ENCODE data around the gene WNT7B.

WNT7B gene

GRCh38 chr22:46012881-46013281 lies 35.9 kb upstream of the WNT7B start:
- H2AFZ ChIP-seq (ENCODE audit: low read length) = peak overlapping the region; percentile 89
- H4K91ac ChIP-seq (ENCODE audit: low read depth, low read length, poor library complexity) = no peak overlapping the region
- H4K8ac ChIP-seq (ENCODE audit: low read depth, low read length) = no peak overlapping the region
- H3K23ac ChIP-seq (ENCODE audit: low read depth, low read length, poor library complexity) = peak overlapping the region; percentile 80
- H3K18ac ChIP-seq (ENCODE audit: low read length) = peak overlapping the region; percentile 74
- H3K9ac ChIP-seq (ENCODE audit: low read depth, low read length, poor library complexity) = no peak overlapping the region
- DNase-seq (ENCODE audit: low spot score) = no peak
- H3K36me3 ChIP-seq (replicated peaks in 1 of 2; ENCODE audit: control insufficient read depth in 2 of 2, insufficient read depth in 2 of 2, low read length in 2 of 2) = no peaks in the 10 kb centered on the region
- H3K27me3 ChIP-seq (ENCODE audit: control insufficient read depth in 3 of 3, insufficient read depth in 3 of 3, low read depth in 1 of 3, low read length in 3 of 3) = peaks cover 0 to 60% (median 12%) of the 10 kb centered on the region in 3 experiments
- no peak overlapping the region for H3K27ac ChIP-seq (replicated peaks; ENCODE audit: low read length)
- no peak overlapping the region for H2BK15ac ChIP-seq (ENCODE audit: low read length)
- H3K4ac ChIP-seq (ENCODE audit: low read length) = no peak overlapping the region
- no peaks in the 10 kb centered on the region for H3K79me1 ChIP-seq (ENCODE audit: low read depth, low read length)
- H2AK5ac ChIP-seq (ENCODE audit: low read depth, low read length) = peak overlapping the region; percentile 99
- H3K4me1 ChIP-seq (ENCODE audit: control insufficient read depth in 2 of 2, insufficient read depth in 1 of 2, low read depth in 1 of 2, low read length in 2 of 2) = peaks cover 2 to 4% of the 10 kb centered on the region in 2 donors
- H2BK5ac ChIP-seq (ENCODE audit: low read length) = no peak overlapping the region
- peak overlapping the region; percentile 11 for H3K4me2 ChIP-seq (ENCODE audit: insufficient read depth, low read length, poor library complexity, severe bottlenecking)
- peaks cover 0 to 5% of the 10 kb centered on the region in 2 donors for H3K9me3 ChIP-seq (replicated peaks in 1 of 2; ENCODE audit: control insufficient read depth in 2 of 2, insufficient read depth in 1 of 2, low read depth in 1 of 2, low read length in 2 of 2)
- H2BK12ac ChIP-seq (ENCODE audit: low read length) = no peak overlapping the region
- H3K14ac ChIP-seq (ENCODE audit: low read length) = peak overlapping the region; percentile 86
- no CpG with 5 or more reads among the region's 11 CpGs for WGBS, 2 donors (ENCODE audit: extremely low coverage in 2 of 2, insufficient read length in 2 of 2, insufficient replicate concordance in 1 of 2)
- peak overlapping the region in 1 of 2 donors; percentile 11 for H3K4me3 ChIP-seq (ENCODE audit: low read length in 2 of 2)
- no peak overlapping the region for H2BK120ac ChIP-seq (ENCODE audit: low read depth, low read length)

- no peak overlapping the region for H2BK120ac ChIP-seq (ENCODE audit: low read depth, low read length)
- no peaks in the 10 kb centered on the region for H3K79me1 ChIP-seq (ENCODE audit: low read depth, low read length)
- peaks cover 0 to 60% (median 12%) of the 10 kb centered on the region in 3 experiments for H3K27me3 ChIP-seq (ENCODE audit: control insufficient read depth in 3 of 3, insufficient read depth in 3 of 3, low read depth in 1 of 3, low read length in 3 of 3)
- no peak overlapping the region for H2AFZ ChIP-seq (ENCODE audit: low read length)
- H3K9me3 ChIP-seq (replicated peaks in 1 of 2; ENCODE audit: control insufficient read depth in 2 of 2, insufficient read depth in 1 of 2, low read depth in 1 of 2, low read length in 2 of 2) = peaks cover 0 to 5% of the 10 kb centered on the region in 2 donors
- H4K91ac ChIP-seq (ENCODE audit: low read depth, low read length, poor library complexity) = no peak overlapping the region
- peak overlapping the region; percentile 58 for H2BK12ac ChIP-seq (ENCODE audit: low read length)
- H3K14ac ChIP-seq (ENCODE audit: low read length) = peak overlapping the region; percentile 71
- no peak overlapping the region for H3K4me2 ChIP-seq (ENCODE audit: insufficient read depth, low read length, poor library complexity, severe bottlenecking)
- peak overlapping the region; percentile 49 for H2BK15ac ChIP-seq (ENCODE audit: low read length)
- no CpG with 5 or more reads among the region's 13 CpGs for WGBS, 2 donors (ENCODE audit: extremely low coverage in 2 of 2, insufficient read length in 2 of 2, insufficient replicate concordance in 1 of 2)
- no peaks in the 10 kb centered on the region for H3K36me3 ChIP-seq (replicated peaks in 1 of 2; ENCODE audit: control insufficient read depth in 2 of 2, insufficient read depth in 2 of 2, low read length in 2 of 2)
- H3K23ac ChIP-seq (ENCODE audit: low read depth, low read length, poor library complexity) = peak overlapping the region; percentile 80
- H3K4me3 ChIP-seq (ENCODE audit: low read length in 2 of 2) = no peak overlapping the region
- DNase-seq (ENCODE audit: low spot score) = no peak
- H3K9ac ChIP-seq (ENCODE audit: low read depth, low read length, poor library complexity) = no peak overlapping the region
- H2AK5ac ChIP-seq (ENCODE audit: low read depth, low read length) = peak overlapping the region; percentile 99
- peak overlapping the region; percentile 37 for H3K4ac ChIP-seq (ENCODE audit: low read length)
- H3K18ac ChIP-seq (ENCODE audit: low read length) = peak overlapping the region; percentile 64
- no peak overlapping the region for H4K8ac ChIP-seq (ENCODE audit: low read depth, low read length)
- peaks cover 2 to 4% of the 10 kb centered on the region in 2 donors for H3K4me1 ChIP-seq (ENCODE audit: control insufficient read depth in 2 of 2, insufficient read depth in 1 of 2, low read depth in 1 of 2, low read length in 2 of 2)
- no peak overlapping the region for H2BK5ac ChIP-seq (ENCODE audit: low read length)
- no peak overlapping the region for H3K27ac ChIP-seq (replicated peaks; ENCODE audit: low read length)
Observed at GRCh38 chr22:46012182-46012880, 35.4 kb upstream of the WNT7B start.

- H3K4ac ChIP-seq (ENCODE audit: low read length) = no peak overlapping the region
- no CpG with 5 or more reads among the region's 18 CpGs for WGBS, 2 donors (ENCODE audit: extremely low coverage in 2 of 2, insufficient read length in 2 of 2, insufficient replicate concordance in 1 of 2)
- no peak overlapping the region for H2BK5ac ChIP-seq (ENCODE audit: low read length)
- H3K79me1 ChIP-seq (ENCODE audit: low read depth, low read length) = no peaks in the 10 kb centered on the region
- H3K23ac ChIP-seq (ENCODE audit: low read depth, low read length, poor library complexity) = peak overlapping the region; percentile 80
- peaks cover 2 to 4% of the 10 kb centered on the region in 2 donors for H3K4me1 ChIP-seq (ENCODE audit: control insufficient read depth in 2 of 2, insufficient read depth in 1 of 2, low read depth in 1 of 2, low read length in 2 of 2)
- no peak overlapping the region for H4K91ac ChIP-seq (ENCODE audit: low read depth, low read length, poor library complexity)
- no peak for DNase-seq (ENCODE audit: low spot score)
- H2BK120ac ChIP-seq (ENCODE audit: low read depth, low read length) = no peak overlapping the region
- no peak overlapping the region for H3K4me3 ChIP-seq (ENCODE audit: low read length in 2 of 2)
- H2AFZ ChIP-seq (ENCODE audit: low read length) = no peak overlapping the region
- H3K27ac ChIP-seq (replicated peaks; ENCODE audit: low read length) = no peak overlapping the region
- H3K14ac ChIP-seq (ENCODE audit: low read length) = peak overlapping the region; percentile 56
- H4K8ac ChIP-seq (ENCODE audit: low read depth, low read length) = peak overlapping the region; percentile 43
- H3K9me3 ChIP-seq (replicated peaks in 1 of 2; ENCODE audit: control insufficient read depth in 2 of 2, insufficient read depth in 1 of 2, low read depth in 1 of 2, low read length in 2 of 2) = peaks cover 0 to 5% of the 10 kb centered on the region in 2 donors
- peak overlapping the region; percentile 99 for H2AK5ac ChIP-seq (ENCODE audit: low read depth, low read length)
- H3K4me2 ChIP-seq (ENCODE audit: insufficient read depth, low read length, poor library complexity, severe bottlenecking) = no peak overlapping the region
- H3K27me3 ChIP-seq (ENCODE audit: control insufficient read depth in 3 of 3, insufficient read depth in 3 of 3, low read depth in 1 of 3, low read length in 3 of 3) = peaks cover 0 to 63% (median 12%) of the 10 kb centered on the region in 3 experiments
- H3K18ac ChIP-seq (ENCODE audit: low read length) = no peak overlapping the region
- H2BK15ac ChIP-seq (ENCODE audit: low read length) = no peak overlapping the region
- H3K9ac ChIP-seq (ENCODE audit: low read depth, low read length, poor library complexity) = no peak overlapping the region
- no peaks in the 10 kb centered on the region for H3K36me3 ChIP-seq (replicated peaks in 1 of 2; ENCODE audit: control insufficient read depth in 2 of 2, insufficient read depth in 2 of 2, low read length in 2 of 2)
- no peak overlapping the region for H2BK12ac ChIP-seq (ENCODE audit: low read length)
Observed at GRCh38 chr22:46011627-46012181, 34.7 kb upstream of the WNT7B start.

- peaks cover 0 to 5% of the 10 kb centered on the region in 2 donors for H3K9me3 ChIP-seq (replicated peaks in 1 of 2; ENCODE audit: control insufficient read depth in 2 of 2, insufficient read depth in 1 of 2, low read depth in 1 of 2, low read length in 2 of 2)
- H2BK120ac ChIP-seq (ENCODE audit: low read depth, low read length) = no peak overlapping the region
- no peak overlapping the region for H3K23ac ChIP-seq (ENCODE audit: low read depth, low read length, poor library complexity)
- H3K27me3 ChIP-seq (ENCODE audit: control insufficient read depth in 3 of 3, insufficient read depth in 3 of 3, low read depth in 1 of 3, low read length in 3 of 3) = peaks cover 0 to 64% (median 12%) of the 10 kb centered on the region in 3 experiments
- no peak overlapping the region for H3K27ac ChIP-seq (replicated peaks; ENCODE audit: low read length)
- H4K91ac ChIP-seq (ENCODE audit: low read depth, low read length, poor library complexity) = no peak overlapping the region
- H2AK5ac ChIP-seq (ENCODE audit: low read depth, low read length) = peak overlapping the region; percentile 65
- H2BK5ac ChIP-seq (ENCODE audit: low read length) = no peak overlapping the region
- H2BK12ac ChIP-seq (ENCODE audit: low read length) = no peak overlapping the region
- DNase-seq (ENCODE audit: low spot score) = no peak
- H3K14ac ChIP-seq (ENCODE audit: low read length) = peak overlapping the region; percentile 85
- H3K4me3 ChIP-seq (ENCODE audit: low read length in 2 of 2) = no peak overlapping the region
- no peak overlapping the region for H4K8ac ChIP-seq (ENCODE audit: low read depth, low read length)
- H3K18ac ChIP-seq (ENCODE audit: low read length) = no peak overlapping the region
- no peak overlapping the region for H3K9ac ChIP-seq (ENCODE audit: low read depth, low read length, poor library complexity)
- peaks cover 2 to 5% of the 10 kb centered on the region in 2 donors for H3K4me1 ChIP-seq (ENCODE audit: control insufficient read depth in 2 of 2, insufficient read depth in 1 of 2, low read depth in 1 of 2, low read length in 2 of 2)
- no peak overlapping the region for H2BK15ac ChIP-seq (ENCODE audit: low read length)
- H2AFZ ChIP-seq (ENCODE audit: low read length) = no peak overlapping the region
- WGBS, 2 donors (ENCODE audit: extremely low coverage in 2 of 2, insufficient read length in 2 of 2, insufficient replicate concordance in 1 of 2) = no CpG with 5 or more reads among the region's 20 CpGs
- no peaks in the 10 kb centered on the region for H3K36me3 ChIP-seq (replicated peaks in 1 of 2; ENCODE audit: control insufficient read depth in 2 of 2, insufficient read depth in 2 of 2, low read length in 2 of 2)
- no peak overlapping the region for H3K4me2 ChIP-seq (ENCODE audit: insufficient read depth, low read length, poor library complexity, severe bottlenecking)
- no peak overlapping the region for H3K4ac ChIP-seq (ENCODE audit: low read length)
- H3K79me1 ChIP-seq (ENCODE audit: low read depth, low read length) = no peaks in the 10 kb centered on the region
Observed at GRCh38 chr22:46010951-46011626, 34.1 kb upstream of the WNT7B start.

All from neuronal stem cell (in vitro differentiated cells).